SU-DHL-6 (cell line): Measurements from ENCODE around the gene ANAPC2.

Experiments
- EZH2phosphoT487 ChIP-seq: fragments of 200-600 bp; sonication (generic), shearing (Covaris generic); conservative IDR thresholded peaks from 2 replicates; pipeline ENCODE4 v1.6.1; 2018; ENCODE audit warnings: mild to moderate bottlenecking, antibody characterized with exemption, low read length, moderate library complexity, mixed read lengths
- TF ChIP-seq, protein P1 (sequence below): fragments of 200-600 bp; sonication (generic); IDR thresholded peaks from one replicate; pipeline ENCODE4 v1.5.1; 2017; ENCODE audit warnings: antibody characterized with exemption, mild to moderate bottlenecking, low read length, moderate library complexity; ENCODE audit not compliant: insufficient read depth, poor library complexity, severe bottlenecking

DNA sequence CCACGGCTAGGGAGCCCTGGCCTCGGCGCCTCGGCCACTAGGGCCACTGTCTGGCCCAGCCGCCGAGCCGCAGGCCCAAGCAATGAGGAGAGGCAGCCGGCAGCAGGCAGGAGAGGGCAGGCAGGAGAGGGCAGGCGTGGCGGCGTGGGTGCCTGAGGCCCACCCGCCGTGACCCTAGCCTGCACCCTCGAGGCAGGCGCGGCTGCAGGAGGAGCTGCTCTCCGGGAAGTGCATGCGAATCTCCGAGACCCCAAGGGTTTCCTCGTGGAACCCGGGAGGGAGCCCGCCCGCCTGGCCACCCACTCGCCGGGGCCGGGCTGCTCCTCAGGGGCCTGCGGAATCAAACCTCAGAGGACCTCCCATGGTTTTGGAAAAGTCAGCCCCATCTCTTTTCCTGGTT, 40.1 kb downstream of the ANAPC2 start:
- TF ChIP-seq, protein P1, sequence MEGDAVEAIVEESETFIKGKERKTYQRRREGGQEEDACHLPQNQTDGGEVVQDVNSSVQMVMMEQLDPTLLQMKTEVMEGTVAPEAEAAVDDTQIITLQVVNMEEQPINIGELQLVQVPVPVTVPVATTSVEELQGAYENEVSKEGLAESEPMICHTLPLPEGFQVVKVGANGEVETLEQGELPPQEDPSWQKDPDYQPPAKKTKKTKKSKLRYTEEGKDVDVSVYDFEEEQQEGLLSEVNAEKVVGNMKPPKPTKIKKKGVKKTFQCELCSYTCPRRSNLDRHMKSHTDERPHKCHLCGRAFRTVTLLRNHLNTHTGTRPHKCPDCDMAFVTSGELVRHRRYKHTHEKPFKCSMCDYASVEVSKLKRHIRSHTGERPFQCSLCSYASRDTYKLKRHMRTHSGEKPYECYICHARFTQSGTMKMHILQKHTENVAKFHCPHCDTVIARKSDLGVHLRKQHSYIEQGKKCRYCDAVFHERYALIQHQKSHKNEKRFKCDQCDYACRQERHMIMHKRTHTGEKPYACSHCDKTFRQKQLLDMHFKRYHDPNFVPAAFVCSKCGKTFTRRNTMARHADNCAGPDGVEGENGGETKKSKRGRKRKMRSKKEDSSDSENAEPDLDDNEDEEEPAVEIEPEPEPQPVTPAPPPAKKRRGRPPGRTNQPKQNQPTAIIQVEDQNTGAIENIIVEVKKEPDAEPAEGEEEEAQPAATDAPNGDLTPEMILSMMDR = no peak
- TF ChIP-seq EZH2phosphoT487 = no peak
